Measurements from ENCODE around the gene NXPE1.

Gene NXPE1

GRCh38 chr11:114511079-114511478 is 48.6 kb downstream of the NXPE1 start:
- no peak overlapping the region for H3K27ac ChIP-seq (ENCODE audit: low read depth, low read length)
- no peaks in the 10 kb centered on the region for H3K27me3 ChIP-seq (ENCODE audit: control insufficient read depth in 5 of 5, insufficient read depth in 4 of 5, low read length in 5 of 5)
- no peaks in the 10 kb centered on the region for H3K9me3 ChIP-seq (ENCODE audit: control insufficient read depth in 5 of 5, low read length in 5 of 5)
- no peak overlapping the region for H3K9ac ChIP-seq (ENCODE audit: low read length in 5 of 5)
- H3K4me3 ChIP-seq (ENCODE audit: low read depth in 1 of 5, low read length in 5 of 5): no peak overlapping the region
- H3K4me1 ChIP-seq (ENCODE audit: control insufficient read depth in 5 of 5, insufficient read depth in 5 of 5, low read length in 5 of 5): no peaks in the 10 kb centered on the region
- no peaks in the 10 kb centered on the region for H3K36me3 ChIP-seq (ENCODE audit: control insufficient read depth in 5 of 5, insufficient read depth in 5 of 5, low read length in 5 of 5)

- H3K9ac ChIP-seq (ENCODE audit: low read length in 5 of 5): no peak overlapping the region
- H3K36me3 ChIP-seq (ENCODE audit: control insufficient read depth in 5 of 5, insufficient read depth in 5 of 5, low read length in 5 of 5): no peaks in the 10 kb centered on the region
- no peaks in the 10 kb centered on the region for H3K9me3 ChIP-seq (ENCODE audit: control insufficient read depth in 5 of 5, low read length in 5 of 5)
- H3K27ac ChIP-seq (ENCODE audit: low read depth, low read length): no peak overlapping the region
- no peaks in the 10 kb centered on the region for H3K4me1 ChIP-seq (ENCODE audit: control insufficient read depth in 5 of 5, insufficient read depth in 5 of 5, low read length in 5 of 5)
- peaks cover 0 to 3% (median 0%) of the 10 kb centered on the region in 5 donors for H3K27me3 ChIP-seq (ENCODE audit: control insufficient read depth in 5 of 5, insufficient read depth in 4 of 5, low read length in 5 of 5)
- H3K4me3 ChIP-seq (ENCODE audit: low read depth in 1 of 5, low read length in 5 of 5): no peak overlapping the region
Measured at GRCh38 chr11:114501901-114502300, 57.8 kb downstream of the NXPE1 start.

- Histone ChIP-seq H3K4me3 (ENCODE audit: low read depth in 1 of 5, low read length in 5 of 5) (no peak overlapping the region), H3K27ac (ENCODE audit: low read depth, low read length) (no peak overlapping the region), H3K9ac (ENCODE audit: low read length in 5 of 5) (no peak overlapping the region), H3K4me1 (ENCODE audit: control insufficient read depth in 5 of 5, insufficient read depth in 5 of 5, low read length in 5 of 5) (no peaks in the 10 kb centered on the region), H3K9me3 (ENCODE audit: control insufficient read depth in 5 of 5, low read length in 5 of 5) (no peaks in the 10 kb centered on the region), H3K36me3 (ENCODE audit: control insufficient read depth in 5 of 5, insufficient read depth in 5 of 5, low read length in 5 of 5) (no peaks in the 10 kb centered on the region), H3K27me3 (ENCODE audit: control insufficient read depth in 5 of 5, insufficient read depth in 4 of 5, low read length in 5 of 5) (peaks cover 0 to 3% (median 0%) of the 10 kb centered on the region in 5 donors)
Measured at GRCh38 chr11:114499756-114500155, 59.9 kb downstream of the NXPE1 start.

- Histone ChIP-seq H3K27ac (ENCODE audit: low read depth, low read length) (no peak overlapping the region), H3K4me3 (ENCODE audit: low read depth in 1 of 5, low read length in 5 of 5) (no peak overlapping the region), H3K27me3 (ENCODE audit: control insufficient read depth in 5 of 5, insufficient read depth in 4 of 5, low read length in 5 of 5) (no peaks in the 10 kb centered on the region), H3K9ac (ENCODE audit: low read length in 5 of 5) (no peak overlapping the region), H3K36me3 (ENCODE audit: control insufficient read depth in 5 of 5, insufficient read depth in 5 of 5, low read length in 5 of 5) (no peaks in the 10 kb centered on the region), H3K9me3 (ENCODE audit: control insufficient read depth in 5 of 5, low read length in 5 of 5) (no peaks in the 10 kb centered on the region), H3K4me1 (ENCODE audit: control insufficient read depth in 5 of 5, insufficient read depth in 5 of 5, low read length in 5 of 5) (no peaks in the 10 kb centered on the region)
Measured at GRCh38 chr11:114496915-114497314, 62.8 kb downstream of the NXPE1 start.

GRCh38 chr11:114483929-114484328 is 75.8 kb downstream of the NXPE1 start:
- Histone ChIP-seq H3K36me3 (ENCODE audit: control insufficient read depth in 5 of 5, insufficient read depth in 5 of 5, low read length in 5 of 5) (no peaks in the 10 kb centered on the region), H3K4me1 (ENCODE audit: control insufficient read depth in 5 of 5, insufficient read depth in 5 of 5, low read length in 5 of 5) (no peaks in the 10 kb centered on the region), H3K27ac (ENCODE audit: low read depth, low read length) (no peak overlapping the region), H3K9ac (ENCODE audit: low read length in 5 of 5) (no peak overlapping the region), H3K9me3 (ENCODE audit: control insufficient read depth in 5 of 5, low read length in 5 of 5) (no peaks in the 10 kb centered on the region), H3K27me3 (ENCODE audit: control insufficient read depth in 5 of 5, insufficient read depth in 4 of 5, low read length in 5 of 5) (no peaks in the 10 kb centered on the region), H3K4me3 (ENCODE audit: low read depth in 1 of 5, low read length in 5 of 5) (no peak overlapping the region)

- no peaks in the 10 kb centered on the region for H3K9me3 ChIP-seq (ENCODE audit: control insufficient read depth in 5 of 5, low read length in 5 of 5)
- no peaks in the 10 kb centered on the region for H3K4me1 ChIP-seq (ENCODE audit: control insufficient read depth in 5 of 5, insufficient read depth in 5 of 5, low read length in 5 of 5)
- H3K4me3 ChIP-seq (ENCODE audit: low read depth in 1 of 5, low read length in 5 of 5): no peak overlapping the region
- H3K36me3 ChIP-seq (ENCODE audit: control insufficient read depth in 5 of 5, insufficient read depth in 5 of 5, low read length in 5 of 5): no peaks in the 10 kb centered on the region
- no peak overlapping the region for H3K27ac ChIP-seq (ENCODE audit: low read depth, low read length)
- no peaks in the 10 kb centered on the region for H3K27me3 ChIP-seq (ENCODE audit: control insufficient read depth in 5 of 5, insufficient read depth in 4 of 5, low read length in 5 of 5)
- H3K9ac ChIP-seq (ENCODE audit: low read length in 5 of 5): no peak overlapping the region
Measured at GRCh38 chr11:114482114-114482513, 77.6 kb downstream of the NXPE1 start.

GRCh38 chr11:114479331-114479730 is 80.3 kb downstream of the NXPE1 start:
- H3K9me3 ChIP-seq (ENCODE audit: control insufficient read depth in 5 of 5, low read length in 5 of 5): no peaks in the 10 kb centered on the region
- H3K27ac ChIP-seq (ENCODE audit: low read depth, low read length): no peak overlapping the region
- H3K27me3 ChIP-seq (ENCODE audit: control insufficient read depth in 5 of 5, insufficient read depth in 4 of 5, low read length in 5 of 5): no peaks in the 10 kb centered on the region
- H3K36me3 ChIP-seq (ENCODE audit: control insufficient read depth in 5 of 5, insufficient read depth in 5 of 5, low read length in 5 of 5): no peaks in the 10 kb centered on the region
- no peak overlapping the region for H3K4me3 ChIP-seq (ENCODE audit: low read depth in 1 of 5, low read length in 5 of 5)
- H3K4me1 ChIP-seq (ENCODE audit: control insufficient read depth in 5 of 5, insufficient read depth in 5 of 5, low read length in 5 of 5): no peaks in the 10 kb centered on the region
- H3K9ac ChIP-seq (ENCODE audit: low read length in 5 of 5): no peak overlapping the region

GRCh38 chr11:114478768-114479167 is 80.9 kb downstream of the NXPE1 start:
- Histone ChIP-seq H3K9me3 (ENCODE audit: control insufficient read depth in 5 of 5, low read length in 5 of 5) (no peaks in the 10 kb centered on the region), H3K4me1 (ENCODE audit: control insufficient read depth in 5 of 5, insufficient read depth in 5 of 5, low read length in 5 of 5) (no peaks in the 10 kb centered on the region), H3K4me3 (ENCODE audit: low read depth in 1 of 5, low read length in 5 of 5) (no peak overlapping the region), H3K36me3 (ENCODE audit: control insufficient read depth in 5 of 5, insufficient read depth in 5 of 5, low read length in 5 of 5) (no peaks in the 10 kb centered on the region), H3K27me3 (ENCODE audit: control insufficient read depth in 5 of 5, insufficient read depth in 4 of 5, low read length in 5 of 5) (no peaks in the 10 kb centered on the region), H3K27ac (ENCODE audit: low read depth, low read length) (no peak overlapping the region), H3K9ac (ENCODE audit: low read length in 5 of 5) (no peak overlapping the region)

GRCh38 chr11:114478001-114478410 is 81.7 kb downstream of the NXPE1 start:
- H3K9me3 ChIP-seq (ENCODE audit: control insufficient read depth in 5 of 5, low read length in 5 of 5): no peaks in the 10 kb centered on the region
- no peak overlapping the region for H3K27ac ChIP-seq (ENCODE audit: low read depth, low read length)
- no peaks in the 10 kb centered on the region for H3K4me1 ChIP-seq (ENCODE audit: control insufficient read depth in 5 of 5, insufficient read depth in 5 of 5, low read length in 5 of 5)
- no peak overlapping the region for H3K9ac ChIP-seq (ENCODE audit: low read length in 5 of 5)
- no peak overlapping the region for H3K4me3 ChIP-seq (ENCODE audit: low read depth in 1 of 5, low read length in 5 of 5)
- H3K27me3 ChIP-seq (ENCODE audit: control insufficient read depth in 5 of 5, insufficient read depth in 4 of 5, low read length in 5 of 5): no peaks in the 10 kb centered on the region
- H3K36me3 ChIP-seq (ENCODE audit: control insufficient read depth in 5 of 5, insufficient read depth in 5 of 5, low read length in 5 of 5): no peaks in the 10 kb centered on the region

GRCh38 chr11:114472661-114473060 is 87.0 kb downstream of the NXPE1 start:
- Histone ChIP-seq H3K36me3 (ENCODE audit: control insufficient read depth in 5 of 5, insufficient read depth in 5 of 5, low read length in 5 of 5) (no peaks in the 10 kb centered on the region), H3K4me3 (ENCODE audit: low read depth in 1 of 5, low read length in 5 of 5) (no peak overlapping the region), H3K27me3 (ENCODE audit: control insufficient read depth in 5 of 5, insufficient read depth in 4 of 5, low read length in 5 of 5) (no peaks in the 10 kb centered on the region), H3K4me1 (ENCODE audit: control insufficient read depth in 5 of 5, insufficient read depth in 5 of 5, low read length in 5 of 5) (no peaks in the 10 kb centered on the region), H3K9ac (ENCODE audit: low read length in 5 of 5) (no peak overlapping the region), H3K27ac (ENCODE audit: low read depth, low read length) (no peak overlapping the region), H3K9me3 (ENCODE audit: control insufficient read depth in 5 of 5, low read length in 5 of 5) (peaks cover 0 to 2% (median 0%) of the 10 kb centered on the region in 5 donors)

All from subcutaneous abdominal adipose tissue (tissue), 5 donors.